NCI-H2107 (cell line): Measurements from ENCODE around the gene LMF1.

Source experiments
- DNase-seq: peaks from one replicate; lab custom pipeline; 2025; lab: John Stamatoyannopoulos, UW

Gene LMF1

DNA sequence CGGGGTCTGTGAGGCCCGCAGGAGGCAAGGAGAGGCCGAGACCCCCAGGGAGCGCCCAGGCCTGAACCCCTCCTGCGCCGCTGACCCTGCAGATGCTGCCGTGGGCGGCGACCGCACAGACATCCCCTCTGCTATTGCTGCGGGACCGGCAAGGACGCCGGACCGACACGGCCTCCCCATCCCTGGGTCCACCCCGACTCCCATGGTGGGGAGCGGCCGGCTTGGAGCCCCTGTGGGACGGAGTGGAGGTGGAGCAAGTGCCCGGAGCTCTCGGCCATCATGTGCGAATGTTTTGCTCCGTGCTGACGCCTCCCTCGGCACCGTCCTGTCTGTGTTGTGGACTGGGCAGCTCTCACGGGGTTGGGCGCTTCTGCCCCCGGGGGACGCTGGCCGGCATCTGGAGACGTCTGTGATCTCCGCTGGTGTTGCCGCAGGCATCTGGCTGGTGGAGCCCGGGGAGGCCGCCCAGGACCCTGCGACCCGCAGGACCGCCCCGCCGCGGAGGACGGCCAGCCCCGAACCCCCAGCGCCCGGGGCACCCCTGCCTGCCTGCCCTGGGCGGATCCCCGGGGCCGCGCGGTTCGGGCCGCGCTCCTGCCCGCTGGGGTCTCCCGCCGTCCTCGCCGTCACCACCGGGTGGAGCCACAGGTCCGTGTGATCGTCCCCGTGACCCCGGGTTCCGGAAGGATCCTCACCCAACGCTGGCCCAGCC, 157.4 kb downstream of the LMF1 start:
- DNase-seq: no peak

DNA sequence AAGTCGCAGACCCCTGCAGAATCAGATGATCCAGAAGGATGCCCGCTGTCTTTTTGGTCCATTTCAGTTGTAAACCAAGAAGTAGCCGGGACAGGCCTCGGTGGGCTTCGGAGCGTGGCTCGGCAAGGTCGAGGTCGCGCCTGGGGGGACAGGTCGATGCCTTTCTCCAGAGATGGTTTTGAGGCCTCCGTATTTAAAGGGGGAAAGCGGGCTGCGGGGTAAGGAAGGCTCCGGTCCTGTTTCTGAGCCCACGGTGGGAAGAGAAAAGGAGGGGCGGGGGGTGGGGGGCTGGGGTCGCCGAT, 162.7 kb downstream of the LMF1 start:
- DNase-seq: no peak

DNA sequence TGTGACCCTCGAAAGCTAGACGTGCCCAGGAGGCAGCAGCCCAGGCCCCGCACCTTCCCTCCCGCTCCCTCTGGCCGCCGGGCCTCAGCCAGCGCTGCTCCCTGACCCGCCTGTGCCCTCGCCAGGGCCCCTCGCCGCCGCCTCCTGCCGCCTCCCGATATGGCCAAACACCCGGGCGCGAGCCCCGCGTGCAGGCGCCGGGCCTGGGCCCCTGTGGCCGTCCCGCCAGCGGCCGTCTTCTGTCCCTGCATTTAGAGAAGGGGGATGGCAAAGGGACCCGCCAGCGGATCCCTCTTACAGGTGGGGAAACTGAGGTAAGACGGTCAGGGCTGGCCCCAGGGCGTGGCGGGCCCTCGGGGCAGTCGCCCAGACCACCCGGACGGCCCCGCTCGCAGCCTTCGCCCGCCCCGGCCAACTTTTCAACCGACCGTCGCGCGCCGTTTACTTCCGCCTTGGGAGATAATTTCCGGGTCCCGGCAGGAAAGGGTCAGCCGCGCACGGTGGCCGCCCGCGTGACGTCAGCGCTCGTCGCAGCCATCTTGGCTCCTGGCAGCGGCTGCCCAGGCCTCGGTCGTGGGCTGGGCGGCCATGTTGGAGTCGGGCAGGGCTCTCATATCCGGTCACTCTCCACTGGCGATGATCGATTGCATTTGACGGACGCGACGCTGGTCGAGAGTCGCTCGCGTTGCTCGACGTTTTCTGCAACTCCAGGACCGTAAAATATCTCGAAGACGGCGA, 163.3 kb downstream of the LMF1 start:
- peak; percentile 32 for DNase-seq

DNA sequence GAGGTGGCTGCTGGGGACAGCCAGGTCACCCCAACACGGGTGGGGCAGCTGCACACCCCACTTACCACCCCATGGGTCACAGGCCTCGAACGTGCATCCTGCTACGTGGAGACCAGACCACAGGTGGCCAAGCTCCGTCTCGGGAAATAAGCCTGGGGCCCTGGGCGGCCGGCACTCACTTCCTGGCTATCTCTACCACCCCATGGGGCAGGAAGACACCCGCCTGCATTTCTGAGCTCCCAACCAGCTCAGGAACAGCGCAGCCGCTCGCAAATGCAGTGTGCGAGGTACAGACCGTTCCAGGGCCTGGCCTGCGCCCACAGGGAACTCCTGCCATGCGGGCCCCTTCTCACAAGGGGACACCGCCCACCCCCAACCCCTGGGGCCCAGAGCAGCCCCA, 165.3 kb downstream of the LMF1 start:
- DNase-seq: no peak

DNA sequence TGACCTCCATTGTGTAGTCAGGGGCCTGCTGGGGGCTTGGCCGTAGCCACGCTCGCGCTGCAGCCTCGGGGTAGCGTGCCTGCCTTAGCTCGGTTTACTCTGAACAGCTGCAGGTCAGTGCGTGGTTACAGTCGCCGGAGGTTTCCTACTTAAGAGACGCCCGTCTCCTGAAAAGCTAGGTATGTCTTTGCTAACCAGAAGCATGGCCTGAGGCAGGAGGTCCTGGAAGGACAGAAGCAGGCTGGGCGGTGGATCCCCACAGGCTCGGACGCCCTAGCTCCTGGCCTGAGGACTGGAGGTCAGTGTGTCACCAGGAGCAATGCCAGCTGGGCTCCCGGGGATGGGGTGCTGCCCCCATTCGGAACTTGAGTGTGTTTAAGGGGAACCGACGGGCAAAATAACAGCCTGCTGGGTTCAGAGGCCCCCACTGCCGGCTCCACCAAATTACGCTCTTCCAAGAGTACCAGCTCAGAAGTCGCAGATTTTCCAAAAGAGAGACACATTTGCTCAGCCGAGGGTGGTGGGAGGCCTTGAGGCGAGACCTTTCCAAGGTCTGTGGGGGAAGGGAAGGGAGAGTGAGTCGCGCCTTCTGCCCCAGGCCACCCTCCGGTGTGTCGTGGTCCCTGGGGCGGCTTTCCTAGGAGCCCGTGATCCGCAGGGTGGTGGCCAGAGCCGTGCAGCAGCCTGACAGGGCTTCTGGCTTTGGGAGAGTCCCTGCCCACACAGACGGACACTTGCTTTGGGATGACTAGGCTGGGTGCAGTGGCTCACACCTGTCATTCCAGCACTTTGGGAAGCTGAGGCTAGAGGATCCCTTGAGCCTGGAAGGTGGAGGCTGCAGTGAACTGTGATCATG, 166.4 kb downstream of the LMF1 start:
- DNase-seq: no peak

DNA sequence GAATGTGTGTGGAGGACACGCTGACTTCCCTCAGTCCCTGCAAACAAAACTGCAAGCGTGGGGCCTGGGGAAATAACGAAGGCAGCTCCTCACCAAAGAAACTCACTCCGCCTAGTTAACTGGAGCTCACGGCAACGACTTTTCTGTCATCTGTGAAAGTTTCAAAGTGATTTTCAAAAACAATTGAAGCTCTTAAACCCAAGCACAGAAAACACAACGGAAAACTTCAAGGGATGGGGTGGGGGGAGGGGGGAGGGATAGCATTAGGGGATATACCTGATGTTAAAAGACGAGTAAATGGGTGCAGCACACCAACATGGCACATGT, 167.1 kb downstream of the LMF1 start:
- no peak for DNase-seq
